HCT116 (cell line): ENCODE results near the gene TNNC2. TPM values are rescaled to one million over a fixed set of nuclear protein-coding genes. Genes with fewer than 3 reads are reported as not detected.

ENCODE experiments used
- ATAC-seq: fragments of 200-7000 bp; cut with Tn5 transposase; 2 replicates; pipeline ENCODE4 v1.9.1; 2020; ENCODE audit warnings: mild to moderate bottlenecking, moderate library complexity
- BruUV-seq: library from RNA; stranded (reverse); fragments of 400-500 nt; replicated peaks from 2 replicates; lab custom pipeline; 2021; lab: Mats Ljungman, UMichigan
- CTCF ChIA-PET: fragments of 300-600 bp; sonication (Branson Sonifier 250); formaldehyde crosslinking; loops from one replicate; lab custom pipeline; 2021; ENCODE audit warnings: antibody characterized with exemption; lab: Charles Lee
- POLR2A ChIA-PET: fragments of 300-600, 350-600 bp; sonication (Branson Sonifier 250); formaldehyde crosslinking; loops from one replicate; lab custom pipeline; 2021; ENCODE audit warnings: antibody characterized with exemption; lab: Charles Lee
- RAD21 ChIA-PET, 2 experiments: fragments of 300-600 bp; sonication (Branson Sonifier 250); formaldehyde crosslinking; loops; one replicate each; lab custom pipeline; 2023; ENCODE audit warnings: low total read pairs in 2 of 2; ENCODE audit not compliant: uncharacterized antibody in 2 of 2, unreplicated experiment in 2 of 2, low non-redundant PET in 1 of 2; lab: Charles Lee
- DNase-seq: peaks from one replicate; pipeline ENCODE4 v3.0.0-alpha.2; 2010; ENCODE audit warnings: low read depth, low spot score
- H2AFZ ChIP-seq: fragments of 200-600 bp; shearing (Covaris generic), sonication (generic); 2 replicates; pipeline ENCODE4 v1.6.1; 2017; ENCODE audit warnings: low read depth, mixed run types, mixed read lengths, antibody characterized with exemption, low read length; ENCODE audit not compliant: poor library complexity, severe bottlenecking
- H3K27ac ChIP-seq: 2 replicates; pipeline ENCODE4 v1.5.1; 2012; ENCODE audit warnings: low read depth, low read length
- H3K27me3 ChIP-seq: fragments of 200-600 bp; sonication (generic); 2 replicates; pipeline ENCODE4 v1.6.1; 2016; ENCODE audit warnings: mixed run types, low read length, mixed read lengths; ENCODE audit not compliant: insufficient read depth
- H3K36me3 ChIP-seq, 2 experiments: fragments of 200-500 bp in 1 of 2; fragments of 200-600 bp in 1 of 2; sonication (Bioruptor generic) in 1 of 2; sonication (generic) in 1 of 2; 2 replicates each; pipeline versions ENCODE4 v1.5.1 to v1.6.1; 2014 to 2016; ENCODE audit warnings: low read length in 2 of 2, inconsistent platforms in 1 of 2, mixed read lengths in 1 of 2, mixed run types in 1 of 2; ENCODE audit not compliant: insufficient read depth in 2 of 2, control insufficient read depth in 1 of 2
- H3K4me1 ChIP-seq, 2 experiments: fragments of 200-600 bp in 1 of 2; sonication (generic) in 1 of 2; 2 replicates each; pipeline versions ENCODE4 v1.5.1 to v1.6.1; 2012 to 2017; ENCODE audit warnings: low read length in 2 of 2, inconsistent platforms in 1 of 2, mild to moderate bottlenecking in 1 of 2, mixed read lengths in 1 of 2, mixed run types in 1 of 2, moderate library complexity in 1 of 2; ENCODE audit not compliant: insufficient read depth in 2 of 2, control insufficient read depth in 1 of 2
- H3K4me2 ChIP-seq: fragments of 200-600 bp; sonication (generic); 2 replicates; pipeline ENCODE4 v1.6.1; 2017; ENCODE audit warnings: mixed run types, low read length, mixed read lengths
- H3K4me3 ChIP-seq, 2 experiments: fragments of 200-600 bp in 1 of 2; sonication (generic) in 1 of 2; replicated peaks in 1 of 2; 2 replicates each; pipeline ENCODE4 v1.5.1; 2011 to 2016; ENCODE audit warnings: low read length in 2 of 2, control low read depth in 1 of 2, low read depth in 1 of 2, mild to moderate bottlenecking in 1 of 2, mixed read lengths in 1 of 2, mixed run types in 1 of 2
- H3K79me2 ChIP-seq: fragments of 200-600 bp; sonication (generic); 2 replicates; pipeline ENCODE4 v1.6.1; 2017; ENCODE audit warnings: mild to moderate bottlenecking, mixed run types, low read length, moderate library complexity, mixed read lengths; ENCODE audit not compliant: insufficient read depth
- H3K9ac ChIP-seq: fragments of 200-600 bp; sonication (generic); 2 replicates; pipeline ENCODE4 v1.6.1; 2016; ENCODE audit warnings: low read length, mixed read lengths
- H3K9me2 ChIP-seq: fragments of 200-600 bp; sonication (generic), shearing (Covaris generic); 2 replicates; pipeline ENCODE4 v1.6.1; 2017; ENCODE audit warnings: mixed run types, mild to moderate bottlenecking, moderate library complexity; ENCODE audit not compliant: insufficient read depth
- H3K9me3 ChIP-seq, 2 experiments: fragments of 200-500 bp in 1 of 2; fragments of 200-600 bp in 1 of 2; sonication (Bioruptor generic) in 1 of 2; sonication (generic) in 1 of 2; 2 replicates each; pipeline ENCODE4 v1.6.1; 2014 to 2017; ENCODE audit warnings: low read length in 2 of 2, mixed read lengths in 2 of 2, inconsistent platforms in 1 of 2, low read depth in 1 of 2, mild to moderate bottlenecking in 1 of 2, mixed run types in 1 of 2, moderate library complexity in 1 of 2; ENCODE audit not compliant: control insufficient read depth in 1 of 2, insufficient read depth in 1 of 2
- H4K20me1 ChIP-seq: fragments of 200-600 bp; sonication (generic), shearing (Covaris generic); 2 replicates; pipeline ENCODE4 v1.6.1; 2017; ENCODE audit warnings: mixed run types, mild to moderate bottlenecking, moderate library complexity; ENCODE audit not compliant: insufficient read depth
- EZH2 ChIP-seq: fragments of 200-600 bp; sonication (generic); IDR thresholded peaks from 2 replicates; pipeline ENCODE4 v1.6.1; 2017; ENCODE audit warnings: antibody characterized with exemption, mixed run types
- JUND ChIP-seq: IDR thresholded peaks from 2 replicates; pipeline ENCODE4 v1.6.1; 2012
- POLR2AphosphoS5 ChIP-seq: IDR thresholded peaks from 2 replicates; pipeline ENCODE4 v1.6.1; 2011; ENCODE audit warnings: mild to moderate bottlenecking, low read depth, low read length, moderate library complexity
- RAD21 ChIP-seq: IDR thresholded peaks from 2 replicates; pipeline ENCODE4 v1.6.1; 2012; ENCODE audit warnings: low read depth, mild to moderate bottlenecking
- SP1 ChIP-seq: IDR thresholded peaks from 2 replicates; pipeline ENCODE4 v1.6.1; 2012; ENCODE audit warnings: low read depth
- YY1 ChIP-seq: IDR thresholded peaks from 2 replicates; pipeline ENCODE4 v1.6.1; 2011; ENCODE audit warnings: low read length, low read depth, moderate library complexity, mild to moderate bottlenecking; ENCODE audit not compliant: insufficient replicate concordance; ENCODE audit errors: extremely low read depth
- ZFX ChIP-seq: fragments of 450-650 bp; IDR thresholded peaks from 2 replicates; pipeline ENCODE4 v1.6.1; 2017
- ZNF274 ChIP-seq: fragments of 200-500 bp; sonication (Bioruptor generic); IDR thresholded peaks from 2 replicates; pipeline ENCODE4 v1.6.1; 2014; ENCODE audit warnings: mild to moderate bottlenecking, low read depth, low read length, inconsistent platforms
- intact Hi-C: fragments of 100-400 bp; cut with micrococcal nuclease; formaldehyde crosslinking; loops from 2 replicates; pipeline ENCODE4 v1.10.0; 2022
- total RNA-seq: library from RNA; stranded (reverse); gene quantifications from one replicate; pipeline ENCODE4 v1.2.1, GENCODE V29; 2021; ENCODE audit not compliant: unreplicated experiment
- TF ChIP-seq, protein P1 (sequence below): IDR thresholded peaks from 2 replicates; pipeline ENCODE4 v1.6.1; 2011; ENCODE audit warnings: mild to moderate bottlenecking, low read length, moderate library complexity; ENCODE audit not compliant: insufficient replicate concordance; ENCODE audit errors: extremely low read depth
- TF ChIP-seq, protein P2 (sequence below): IDR thresholded peaks from 2 replicates; pipeline ENCODE4 v1.6.1; 2012; ENCODE audit warnings: low read depth
- TF ChIP-seq, protein P3 (sequence below), 3 experiments: fragments of 200-600 bp in 1 of 3; sonication (generic) in 1 of 3; IDR thresholded peaks in 2 of 3; conservative IDR thresholded peaks in 1 of 3; 2 replicates each; pipeline ENCODE4 v1.5.1; 2012 to 2017; ENCODE audit warnings: low read depth in 2 of 3, low read length in 2 of 3, antibody characterized with exemption in 1 of 3, borderline replicate concordance in 1 of 3, control low read depth in 1 of 3, mild to moderate bottlenecking in 1 of 3, mixed read lengths in 1 of 3, mixed run types in 1 of 3, moderate library complexity in 1 of 3; ENCODE audit not compliant: insufficient read depth in 1 of 3

The TNNC2 gene
- total RNA-seq, 1 experiment from 2014 or later = not detected

DNA sequence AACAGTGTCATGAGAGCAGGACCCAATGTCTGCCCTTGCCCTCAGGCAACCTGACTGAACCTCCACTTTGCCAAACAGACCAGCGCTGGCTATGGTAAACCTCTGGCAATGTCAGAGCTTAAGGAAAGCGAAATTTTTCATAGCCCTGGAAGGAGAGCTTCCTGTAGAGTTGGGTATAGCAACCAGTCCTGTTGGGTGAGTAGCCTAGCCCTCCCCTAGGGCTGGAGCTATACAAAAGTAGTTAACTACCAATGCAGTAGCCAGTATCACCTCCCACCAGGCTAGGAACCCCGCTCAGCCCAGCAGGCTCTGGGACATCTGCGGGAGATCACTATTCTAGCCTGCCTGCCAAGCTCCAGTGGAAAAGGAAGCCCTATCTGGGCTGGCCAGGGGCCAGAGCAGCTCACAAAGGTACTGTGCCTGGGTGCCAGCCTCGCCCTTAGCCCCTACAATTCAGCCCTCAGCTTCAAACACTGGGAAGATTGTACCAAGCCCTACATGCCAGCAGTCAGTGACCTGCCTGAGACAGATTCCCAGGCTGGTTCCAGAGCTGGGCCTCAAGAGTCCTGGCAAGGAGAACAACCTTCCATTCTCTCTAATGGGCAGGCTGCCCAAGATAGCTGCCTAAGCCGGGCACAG is 43.3 kb downstream of the TNNC2 start:
- H3K4me3 ChIP-seq = no peak overlapping the region
- ChIA-PET POLR2A (no interaction called here), CTCF (interaction anchor here (0.8 to 1.4 kb wide), 2 partner anchors 12 to 15 kb away, joined by 3 to 4 read pairs; no protein-coding TSS in a partner anchor), RAD21 (interaction anchor here in 1 of 2 experiments (1.0 kb wide), 1 partner anchor 12 kb away, joined by 3 read pairs; no protein-coding TSS in a partner anchor)
- H3K36me3 ChIP-seq = no peaks in the 10 kb centered on the region
- ATAC-seq (no peak), DNase-seq (no peak)
- BruUV-seq = no TSS peak
- H3K27ac ChIP-seq = peak overlapping the region; percentile 90; the same call in 1 of the 2 replicates
- TF ChIP-seq, protein P1, sequence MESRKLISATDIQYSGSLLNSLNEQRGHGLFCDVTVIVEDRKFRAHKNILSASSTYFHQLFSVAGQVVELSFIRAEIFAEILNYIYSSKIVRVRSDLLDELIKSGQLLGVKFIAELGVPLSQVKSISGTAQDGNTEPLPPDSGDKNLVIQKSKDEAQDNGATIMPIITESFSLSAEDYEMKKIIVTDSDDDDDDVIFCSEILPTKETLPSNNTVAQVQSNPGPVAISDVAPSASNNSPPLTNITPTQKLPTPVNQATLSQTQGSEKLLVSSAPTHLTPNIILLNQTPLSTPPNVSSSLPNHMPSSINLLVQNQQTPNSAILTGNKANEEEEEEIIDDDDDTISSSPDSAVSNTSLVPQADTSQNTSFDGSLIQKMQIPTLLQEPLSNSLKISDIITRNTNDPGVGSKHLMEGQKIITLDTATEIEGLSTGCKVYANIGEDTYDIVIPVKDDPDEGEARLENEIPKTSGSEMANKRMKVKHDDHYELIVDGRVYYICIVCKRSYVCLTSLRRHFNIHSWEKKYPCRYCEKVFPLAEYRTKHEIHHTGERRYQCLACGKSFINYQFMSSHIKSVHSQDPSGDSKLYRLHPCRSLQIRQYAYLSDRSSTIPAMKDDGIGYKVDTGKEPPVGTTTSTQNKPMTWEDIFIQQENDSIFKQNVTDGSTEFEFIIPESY = no peak
- TF ChIP-seq ZNF274 = no peak
- TF ChIP-seq ZFX = no peak
- TF ChIP-seq POLR2AphosphoS5 = no peak
- no peak for TF ChIP-seq JUND
- no peak for TF ChIP-seq YY1
- TF ChIP-seq SP1 = no peak
- TF ChIP-seq, protein P2, sequence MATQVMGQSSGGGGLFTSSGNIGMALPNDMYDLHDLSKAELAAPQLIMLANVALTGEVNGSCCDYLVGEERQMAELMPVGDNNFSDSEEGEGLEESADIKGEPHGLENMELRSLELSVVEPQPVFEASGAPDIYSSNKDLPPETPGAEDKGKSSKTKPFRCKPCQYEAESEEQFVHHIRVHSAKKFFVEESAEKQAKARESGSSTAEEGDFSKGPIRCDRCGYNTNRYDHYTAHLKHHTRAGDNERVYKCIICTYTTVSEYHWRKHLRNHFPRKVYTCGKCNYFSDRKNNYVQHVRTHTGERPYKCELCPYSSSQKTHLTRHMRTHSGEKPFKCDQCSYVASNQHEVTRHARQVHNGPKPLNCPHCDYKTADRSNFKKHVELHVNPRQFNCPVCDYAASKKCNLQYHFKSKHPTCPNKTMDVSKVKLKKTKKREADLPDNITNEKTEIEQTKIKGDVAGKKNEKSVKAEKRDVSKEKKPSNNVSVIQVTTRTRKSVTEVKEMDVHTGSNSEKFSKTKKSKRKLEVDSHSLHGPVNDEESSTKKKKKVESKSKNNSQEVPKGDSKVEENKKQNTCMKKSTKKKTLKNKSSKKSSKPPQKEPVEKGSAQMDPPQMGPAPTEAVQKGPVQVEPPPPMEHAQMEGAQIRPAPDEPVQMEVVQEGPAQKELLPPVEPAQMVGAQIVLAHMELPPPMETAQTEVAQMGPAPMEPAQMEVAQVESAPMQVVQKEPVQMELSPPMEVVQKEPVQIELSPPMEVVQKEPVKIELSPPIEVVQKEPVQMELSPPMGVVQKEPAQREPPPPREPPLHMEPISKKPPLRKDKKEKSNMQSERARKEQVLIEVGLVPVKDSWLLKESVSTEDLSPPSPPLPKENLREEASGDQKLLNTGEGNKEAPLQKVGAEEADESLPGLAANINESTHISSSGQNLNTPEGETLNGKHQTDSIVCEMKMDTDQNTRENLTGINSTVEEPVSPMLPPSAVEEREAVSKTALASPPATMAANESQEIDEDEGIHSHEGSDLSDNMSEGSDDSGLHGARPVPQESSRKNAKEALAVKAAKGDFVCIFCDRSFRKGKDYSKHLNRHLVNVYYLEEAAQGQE = no peak
- no peak for TF ChIP-seq EZH2
- TF ChIP-seq, protein P3, sequence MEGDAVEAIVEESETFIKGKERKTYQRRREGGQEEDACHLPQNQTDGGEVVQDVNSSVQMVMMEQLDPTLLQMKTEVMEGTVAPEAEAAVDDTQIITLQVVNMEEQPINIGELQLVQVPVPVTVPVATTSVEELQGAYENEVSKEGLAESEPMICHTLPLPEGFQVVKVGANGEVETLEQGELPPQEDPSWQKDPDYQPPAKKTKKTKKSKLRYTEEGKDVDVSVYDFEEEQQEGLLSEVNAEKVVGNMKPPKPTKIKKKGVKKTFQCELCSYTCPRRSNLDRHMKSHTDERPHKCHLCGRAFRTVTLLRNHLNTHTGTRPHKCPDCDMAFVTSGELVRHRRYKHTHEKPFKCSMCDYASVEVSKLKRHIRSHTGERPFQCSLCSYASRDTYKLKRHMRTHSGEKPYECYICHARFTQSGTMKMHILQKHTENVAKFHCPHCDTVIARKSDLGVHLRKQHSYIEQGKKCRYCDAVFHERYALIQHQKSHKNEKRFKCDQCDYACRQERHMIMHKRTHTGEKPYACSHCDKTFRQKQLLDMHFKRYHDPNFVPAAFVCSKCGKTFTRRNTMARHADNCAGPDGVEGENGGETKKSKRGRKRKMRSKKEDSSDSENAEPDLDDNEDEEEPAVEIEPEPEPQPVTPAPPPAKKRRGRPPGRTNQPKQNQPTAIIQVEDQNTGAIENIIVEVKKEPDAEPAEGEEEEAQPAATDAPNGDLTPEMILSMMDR (IDR thresholded peaks at IDR 0.05 in 2 of 3, conservative IDR thresholded peaks at IDR 0.05 in 1 of 3; ENCODE audit: borderline replicate concordance in 1 of 3, insufficient read depth in 1 of 3, low read depth in 2 of 3, low read length in 2 of 3) = no peak
- TF ChIP-seq RAD21 = no peak
- intact Hi-C loops = no loop called here
- H3K9me3 ChIP-seq = no peaks in the 10 kb centered on the region
- no peaks in the 10 kb centered on the region for H3K9me2 ChIP-seq
- H2AFZ ChIP-seq = no peak overlapping the region
- H4K20me1 ChIP-seq = no peaks in the 10 kb centered on the region
- H3K4me1 ChIP-seq = peaks cover 53 to 61% of the 10 kb centered on the region in 2 experiments
- H3K9ac ChIP-seq = no peak overlapping the region
- H3K4me2 ChIP-seq = peak overlapping the region; percentile 64
- no peaks in the 10 kb centered on the region for H3K79me2 ChIP-seq
- H3K27me3 ChIP-seq = no peaks in the 10 kb centered on the region
